ENCODE data around the gene IFRD2.
A peak's percentile ranks its signal among the peaks of the same experiment; 100 is the strongest.

IFRD2 gene

DNA sequence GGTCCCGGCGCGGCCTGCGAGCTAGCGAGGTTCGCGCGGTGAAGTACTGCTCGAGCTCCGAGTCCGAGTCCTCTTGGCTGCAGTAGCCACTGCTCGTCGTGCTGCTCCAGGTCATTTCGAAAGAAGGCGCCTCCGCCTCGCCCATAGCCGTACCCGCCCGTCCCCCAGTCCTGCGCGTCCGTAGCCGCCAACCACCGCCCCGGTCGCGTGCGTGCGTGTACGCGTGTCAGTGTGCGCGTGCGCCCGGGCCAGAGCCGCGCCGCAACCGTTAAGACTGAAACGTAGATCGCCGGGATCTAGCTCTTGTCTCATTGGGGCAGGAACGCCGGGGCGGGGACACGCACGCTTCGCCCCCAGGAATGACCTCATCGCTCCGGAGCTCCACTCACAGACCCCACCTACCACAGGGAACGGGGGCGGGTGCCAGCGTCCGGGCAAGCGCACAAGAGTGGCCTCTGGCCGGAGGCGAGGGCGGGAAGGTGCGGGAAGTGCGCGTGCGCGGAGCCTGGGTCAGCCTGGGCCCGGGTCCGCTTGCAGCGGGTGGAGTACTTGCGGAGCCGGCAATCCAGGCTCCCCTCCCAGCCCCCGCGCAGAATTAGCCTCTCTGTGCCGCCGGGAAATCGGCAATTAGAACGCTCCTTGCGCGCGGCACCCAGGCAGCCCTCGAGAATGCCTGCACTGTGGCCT, 45.1 kb upstream of the IFRD2 start:
- H3K4me3 ChIP-seq (ENCODE audit: low read length): peak overlapping the region; percentile 88
- TF ChIP-seq, protein P1, sequence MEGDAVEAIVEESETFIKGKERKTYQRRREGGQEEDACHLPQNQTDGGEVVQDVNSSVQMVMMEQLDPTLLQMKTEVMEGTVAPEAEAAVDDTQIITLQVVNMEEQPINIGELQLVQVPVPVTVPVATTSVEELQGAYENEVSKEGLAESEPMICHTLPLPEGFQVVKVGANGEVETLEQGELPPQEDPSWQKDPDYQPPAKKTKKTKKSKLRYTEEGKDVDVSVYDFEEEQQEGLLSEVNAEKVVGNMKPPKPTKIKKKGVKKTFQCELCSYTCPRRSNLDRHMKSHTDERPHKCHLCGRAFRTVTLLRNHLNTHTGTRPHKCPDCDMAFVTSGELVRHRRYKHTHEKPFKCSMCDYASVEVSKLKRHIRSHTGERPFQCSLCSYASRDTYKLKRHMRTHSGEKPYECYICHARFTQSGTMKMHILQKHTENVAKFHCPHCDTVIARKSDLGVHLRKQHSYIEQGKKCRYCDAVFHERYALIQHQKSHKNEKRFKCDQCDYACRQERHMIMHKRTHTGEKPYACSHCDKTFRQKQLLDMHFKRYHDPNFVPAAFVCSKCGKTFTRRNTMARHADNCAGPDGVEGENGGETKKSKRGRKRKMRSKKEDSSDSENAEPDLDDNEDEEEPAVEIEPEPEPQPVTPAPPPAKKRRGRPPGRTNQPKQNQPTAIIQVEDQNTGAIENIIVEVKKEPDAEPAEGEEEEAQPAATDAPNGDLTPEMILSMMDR (conservative IDR thresholded peaks at IDR 0.05; ENCODE audit: low read depth, low read length): no peak

DNA sequence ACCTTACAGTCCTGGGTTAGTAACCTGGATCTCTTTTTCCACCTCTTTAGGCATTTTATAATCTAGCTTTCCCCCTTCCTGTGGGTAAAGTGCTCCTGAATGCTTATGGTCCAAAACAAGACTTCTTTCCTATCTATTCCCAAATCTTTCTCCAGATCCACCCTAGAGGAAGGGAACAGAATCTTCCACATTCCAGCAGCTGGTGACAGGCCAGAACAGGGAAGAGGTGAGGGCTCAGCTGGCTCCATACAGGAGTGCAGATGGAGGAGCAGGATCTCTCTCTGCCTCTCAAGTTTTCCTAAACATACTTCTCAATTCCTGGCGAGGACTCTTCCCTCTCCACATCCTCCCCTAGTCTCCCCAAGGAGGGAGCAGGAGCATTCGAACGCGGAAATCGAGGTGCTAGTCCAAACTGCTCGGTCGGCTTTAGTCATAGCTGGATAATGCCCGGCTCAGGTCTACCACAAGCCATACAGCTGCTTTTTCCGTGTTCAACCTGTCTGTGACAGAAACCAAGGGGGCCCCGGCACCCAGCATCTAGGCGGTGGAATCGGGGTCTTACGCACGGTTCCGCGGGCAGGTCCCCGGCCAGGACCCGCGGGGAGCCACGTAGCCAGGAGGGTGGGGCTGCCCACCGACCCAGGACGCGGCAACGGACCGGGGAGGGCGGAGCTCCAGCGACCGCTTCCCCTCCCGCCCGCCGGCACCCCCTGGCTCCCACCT, 44.4 kb upstream of the IFRD2 start:
- H3K4me3 ChIP-seq (ENCODE audit: low read length): peak overlapping the region; percentile 88
- TF ChIP-seq, protein P1 (conservative IDR thresholded peaks at IDR 0.05; ENCODE audit: low read depth, low read length): no peak
- DNase-seq (ENCODE audit: low read depth): no peak

More for the DNA sequence above, 45.1 kb upstream of the IFRD2 start:
- DNase-seq (ENCODE audit: low read depth): peak; percentile 95

DNA sequence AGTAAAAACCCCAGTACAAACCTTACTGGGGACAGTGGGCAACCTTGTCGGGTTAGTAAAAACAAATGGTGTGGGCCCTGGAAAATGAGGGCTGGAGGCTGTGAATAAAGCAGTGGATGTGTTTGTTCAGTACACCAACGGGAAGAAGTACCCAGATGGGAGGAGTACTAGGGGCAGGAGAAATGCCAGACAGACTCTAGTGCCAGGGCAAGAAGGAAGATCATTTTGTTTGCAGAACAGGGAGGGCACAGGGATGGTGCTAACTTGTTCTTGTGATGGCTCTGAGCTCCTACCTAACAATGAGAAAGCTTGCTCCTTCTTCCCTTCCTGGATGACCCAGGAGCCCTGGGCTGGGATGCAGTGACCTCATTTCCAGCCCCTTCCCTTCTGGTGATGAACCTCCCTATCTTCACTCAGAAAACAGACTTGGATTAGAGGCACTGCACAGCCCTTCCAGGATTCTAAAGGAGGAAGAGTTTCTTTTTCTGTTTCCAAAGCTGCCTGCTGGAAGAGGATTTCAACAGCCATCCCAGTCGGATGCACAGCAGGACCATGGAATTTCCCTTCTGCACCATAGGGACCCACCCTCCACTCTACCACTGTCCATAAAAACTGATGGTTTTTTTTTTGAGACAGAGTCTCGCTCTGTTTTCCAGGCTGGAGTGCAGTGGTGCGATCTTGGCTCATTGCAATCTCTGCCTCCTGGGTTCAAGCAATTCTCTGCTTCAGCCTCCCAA, 42.3 kb upstream of the IFRD2 start:
- no peak for DNase-seq (ENCODE audit: low read depth)
- TF ChIP-seq, protein P1 (conservative IDR thresholded peaks at IDR 0.05; ENCODE audit: low read depth, low read length): no peak
- no peak overlapping the region for H3K4me3 ChIP-seq (ENCODE audit: low read length)

DNA sequence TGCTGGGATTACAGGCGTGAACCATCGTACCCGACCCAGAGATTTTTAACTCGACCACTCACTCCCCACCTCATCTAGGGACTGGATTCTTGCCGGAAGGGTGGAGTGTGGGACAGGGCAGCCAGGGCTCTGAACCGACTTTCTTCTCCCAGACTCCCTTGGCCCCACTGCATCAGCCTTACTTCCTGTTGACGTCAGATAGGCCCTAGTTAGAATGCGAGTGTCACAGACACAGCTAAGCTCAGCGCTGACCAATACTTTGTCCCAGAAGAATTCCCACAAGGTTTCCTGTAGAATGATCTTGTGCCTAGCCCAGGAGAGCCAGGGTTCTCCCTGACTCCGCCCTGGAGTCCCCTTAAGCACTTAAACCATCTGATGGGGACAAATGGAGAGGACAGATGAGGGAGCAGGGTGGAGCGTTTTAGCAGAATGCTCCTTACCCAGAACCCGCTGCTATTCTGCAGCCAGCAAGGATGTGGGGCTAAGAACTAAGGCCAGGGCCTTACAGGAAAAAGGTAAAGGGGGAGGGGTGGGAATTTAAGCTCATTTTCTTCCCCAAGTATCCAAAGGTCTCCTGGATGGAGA, 41.6 kb upstream of the IFRD2 start:
- TF ChIP-seq, protein P1 (conservative IDR thresholded peaks at IDR 0.05; ENCODE audit: low read depth, low read length): no peak
- no peak overlapping the region for H3K4me3 ChIP-seq (ENCODE audit: low read length)
- DNase-seq (ENCODE audit: low read depth): no peak

DNA sequence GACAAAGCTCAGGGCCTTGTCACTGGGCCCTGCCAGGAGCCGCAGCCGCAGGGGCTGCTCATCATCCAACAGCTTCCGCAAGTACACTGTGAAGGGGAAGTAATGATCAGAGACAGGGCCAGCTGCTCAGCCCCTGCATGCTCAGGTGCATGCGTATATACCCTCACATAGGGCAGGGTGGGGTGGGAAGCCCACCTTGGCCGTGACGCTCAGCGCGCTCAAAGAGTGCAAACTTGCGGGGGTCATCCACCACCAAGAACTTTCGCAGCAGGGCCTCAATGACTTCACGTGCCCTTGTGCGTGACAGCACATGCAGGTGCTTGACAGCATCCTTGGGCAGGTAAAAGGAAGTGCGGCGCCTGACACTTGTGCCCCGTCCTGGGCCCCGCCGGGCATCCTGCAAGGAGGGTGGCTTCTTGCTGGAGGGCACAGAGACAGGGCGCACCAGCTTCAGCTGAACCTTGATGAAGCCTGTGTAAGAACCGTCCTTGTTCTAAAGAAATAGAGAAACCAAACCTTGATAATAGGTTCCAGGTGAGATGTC, 39.2 kb upstream of the IFRD2 start:
- no peak overlapping the region for H3K4me3 ChIP-seq (ENCODE audit: low read length)
- DNase-seq (ENCODE audit: low read depth): no peak
- TF ChIP-seq, protein P1 (conservative IDR thresholded peaks at IDR 0.05; ENCODE audit: low read depth, low read length): no peak

DNA sequence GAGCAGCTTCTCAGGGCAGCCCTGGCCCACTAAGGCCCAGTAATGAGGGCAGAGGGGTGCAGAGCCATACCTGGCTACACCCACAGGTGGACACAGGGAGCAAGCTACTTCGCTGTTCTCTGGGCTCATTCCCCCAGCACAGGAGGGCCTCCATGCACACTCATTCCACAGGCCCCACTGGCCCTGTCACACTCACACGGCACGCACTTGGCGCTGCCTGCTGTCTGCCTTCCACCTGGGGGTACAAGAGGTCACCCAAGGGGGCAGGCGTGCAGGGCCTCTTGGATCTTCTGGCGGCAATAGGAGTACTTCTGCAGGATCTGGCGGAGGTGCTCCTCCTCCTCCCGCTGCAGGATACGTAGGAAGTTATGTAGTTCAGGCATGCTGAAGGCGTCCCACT, 38.1 kb upstream of the IFRD2 start:
- no peak overlapping the region for H3K4me3 ChIP-seq (ENCODE audit: low read length)

More for the DNA sequence above, 38.1 kb upstream of the IFRD2 start:
- TF ChIP-seq, protein P1 (conservative IDR thresholded peaks at IDR 0.05; ENCODE audit: low read depth, low read length): no peak
- DNase-seq (ENCODE audit: low read depth): no peak

Data from retinal pigment epithelial cell (primary cell).